IMR-90 (cell line): ENCODE results near the gene CATSPER4. TPM values are rescaled to one million over a fixed set of nuclear protein-coding genes. Genes with fewer than 3 reads are reported as not detected.

Experiments used
- ATAC-seq: fragments of 200-7000 bp; cut with Tn5 transposase; 2 replicates; pipeline ENCODE4 v1.9.1; 2020; ENCODE audit warnings: low read depth, mild to moderate bottlenecking, moderate library complexity
- BruUV-seq: library from RNA; stranded (reverse); fragments of 400-500 nt; replicated peaks from 2 replicates; lab custom pipeline; 2021; lab: Mats Ljungman, UMichigan
- CTCF ChIA-PET: fragments of 300-600 bp; formaldehyde crosslinking; extraction: SDS; loops from one replicate; lab custom pipeline; 2021; ENCODE audit warnings: antibody characterized with exemption; lab: Yijun Ruan, JAX
- POLR2A ChIA-PET: fragments of 300-600 bp; sonication (Branson Sonifier 250); formaldehyde crosslinking; loops from one replicate; lab custom pipeline; 2022; ENCODE audit warnings: antibody characterized with exemption; ENCODE audit not compliant: unreplicated experiment; lab: Charles Lee
- DNase-seq: peaks from one replicate; pipeline ENCODE4 v3.0.0; 2013
- H2AFZ ChIP-seq: replicated peaks from 2 replicates; pipeline ENCODE3; 2013; ENCODE audit warnings: low read length, mild to moderate bottlenecking; ENCODE audit not compliant: poor library complexity
- H2AK5ac ChIP-seq: 2 replicates; pipeline ENCODE4 v1.6.1; 2013; ENCODE audit warnings: low read depth, low read length, inconsistent platforms
- H2AK9ac ChIP-seq: replicated peaks from 2 replicates; pipeline ENCODE3; 2013; ENCODE audit warnings: mild to moderate bottlenecking, low read depth, low read length, moderate library complexity; ENCODE audit not compliant: poor library complexity
- H2BK120ac ChIP-seq: 2 replicates; pipeline ENCODE4 v1.6.1; 2013; ENCODE audit warnings: low read depth, low read length, inconsistent platforms
- H2BK15ac ChIP-seq: 3 replicates; pipeline ENCODE4 v1.6.1; 2013; ENCODE audit warnings: low read depth, low read length, inconsistent platforms
- H2BK20ac ChIP-seq: 2 replicates; pipeline ENCODE4 v1.6.1; 2013; ENCODE audit warnings: low read depth, mild to moderate bottlenecking, inconsistent platforms, low read length, moderate library complexity
- H2BK5ac ChIP-seq: 2 replicates; pipeline ENCODE4 v1.6.1; 2013; ENCODE audit warnings: mild to moderate bottlenecking, low read depth, low read length, inconsistent platforms; ENCODE audit not compliant: poor library complexity, severe bottlenecking
- H3K14ac ChIP-seq: replicated peaks from 2 replicates; pipeline ENCODE4 v1.6.1; 2013; ENCODE audit warnings: low read depth, low read length, inconsistent platforms
- H3K18ac ChIP-seq: 2 replicates; pipeline ENCODE4 v1.6.1; 2013; ENCODE audit warnings: low read depth, low read length, control low read depth
- H3K23ac ChIP-seq: 2 replicates; pipeline ENCODE4 v1.6.1; 2013; ENCODE audit warnings: low read depth, low read length, inconsistent platforms
- H3K27ac ChIP-seq: 2 replicates; pipeline ENCODE4 v1.5.1; 2013; ENCODE audit warnings: mild to moderate bottlenecking, control low read depth, low read length; ENCODE audit not compliant: insufficient read depth
- H3K27me3 ChIP-seq: 2 replicates; pipeline ENCODE4 v1.6.1; 2013; ENCODE audit warnings: low read length; ENCODE audit not compliant: control insufficient read depth, insufficient read depth
- H3K36me3 ChIP-seq: 2 replicates; pipeline ENCODE4 v1.6.1; 2013; ENCODE audit warnings: low read length, mixed read lengths; ENCODE audit not compliant: control insufficient read depth, insufficient read depth
- H3K4ac ChIP-seq: 2 replicates; pipeline ENCODE4 v1.6.1; 2013; ENCODE audit warnings: low read depth, low read length, inconsistent platforms
- H3K4me1 ChIP-seq: 2 replicates; pipeline ENCODE4 v1.6.1; 2013; ENCODE audit warnings: low read length, mixed read lengths; ENCODE audit not compliant: control insufficient read depth, insufficient read depth
- H3K4me2 ChIP-seq: 2 replicates; pipeline ENCODE4 v1.6.1; 2013; ENCODE audit warnings: low read depth, mild to moderate bottlenecking, control low read depth, low read length, moderate library complexity
- H3K4me3 ChIP-seq: 2 replicates; pipeline ENCODE4 v1.5.1; 2013; ENCODE audit warnings: low read depth, mild to moderate bottlenecking, control low read depth, low read length, moderate library complexity; ENCODE audit not compliant: insufficient read depth
- H3K56ac ChIP-seq: 2 replicates; pipeline ENCODE4 v1.6.1; 2013; ENCODE audit warnings: low read length, inconsistent platforms; ENCODE audit not compliant: insufficient read depth; ENCODE audit errors: extremely low read depth
- H3K79me1 ChIP-seq, 2 experiments: 2 replicates each; pipeline ENCODE4 v1.6.1; 2013; ENCODE audit warnings: low read length in 2 of 2, inconsistent platforms in 1 of 2, low read depth in 1 of 2
- H3K9ac ChIP-seq: 2 replicates; pipeline ENCODE4 v1.6.1; 2013; ENCODE audit warnings: low read depth, low read length, control low read depth
- H3K9me1 ChIP-seq: 2 replicates; pipeline ENCODE4 v1.6.1; 2013; ENCODE audit warnings: low read length, inconsistent platforms; ENCODE audit not compliant: insufficient read depth
- H3K9me3 ChIP-seq: 2 replicates; pipeline ENCODE4 v1.6.1; 2013; ENCODE audit warnings: low read length; ENCODE audit not compliant: control insufficient read depth, insufficient read depth
- H4K20me1 ChIP-seq: 2 replicates; pipeline ENCODE4 v1.6.1; 2013; ENCODE audit warnings: low read length, inconsistent platforms; ENCODE audit not compliant: insufficient read depth
- H4K5ac ChIP-seq: 2 replicates; pipeline ENCODE4 v1.6.1; 2013; ENCODE audit warnings: mild to moderate bottlenecking, low read depth, low read length, control low read depth
- H4K8ac ChIP-seq, 2 experiments: 2 replicates each; pipeline ENCODE4 v1.6.1; 2013; ENCODE audit warnings: low read depth in 2 of 2, low read length in 2 of 2, control low read depth in 1 of 2, inconsistent platforms in 1 of 2
- H4K91ac ChIP-seq: 2 replicates; pipeline ENCODE4 v1.6.1; 2013; ENCODE audit warnings: low read depth, low read length, inconsistent platforms; ENCODE audit not compliant: insufficient read depth
- BHLHE40 ChIP-seq: fragments of 150-350 bp; IDR thresholded peaks from 2 replicates; pipeline ENCODE4 v1.6.1; 2016; ENCODE audit warnings: mild to moderate bottlenecking, low read depth, low read length
- FOS ChIP-seq: fragments of 150-350 bp; IDR thresholded peaks from 2 replicates; pipeline ENCODE4 v1.6.1; 2016; ENCODE audit warnings: low read depth, low read length
- MAFK ChIP-seq: IDR thresholded peaks from 2 replicates; pipeline ENCODE4 v1.6.1; 2012; ENCODE audit warnings: low read depth, low read length, improper control_type of control experiment
- MXI1 ChIP-seq: IDR thresholded peaks from 2 replicates; pipeline ENCODE4 v1.6.1; 2012; ENCODE audit warnings: low read depth, mild to moderate bottlenecking, low read length, moderate library complexity, borderline replicate concordance
- RCOR1 ChIP-seq: IDR thresholded peaks from 2 replicates; pipeline ENCODE4 v1.6.1; 2012; ENCODE audit warnings: mild to moderate bottlenecking, low read length, improper control_type of control experiment; ENCODE audit not compliant: insufficient replicate concordance
- WGBS, 2 experiments: methylation state at CpG; one replicate each; pipeline versions ENCODE4 v1.1.5 to v1.1.7; 2013; ENCODE audit warnings: missing lambda C conversion rate in 2 of 2; ENCODE audit not compliant: insufficient read length in 1 of 2; ENCODE audit errors: extremely low coverage in 2 of 2; 5-methylcytosine and 5-hydroxymethylcytosine counted together
- dilution Hi-C: fragments of 300-500 bp; cut with HindIII; formaldehyde crosslinking; loops from one replicate; pipeline ENCODE4 v1.14.3; 2018; ENCODE audit warnings: low sequenced_read_pairs; ENCODE audit not compliant: unreplicated experiment
- in situ Hi-C: fragments of 300-500 bp; cut with MboI; formaldehyde crosslinking; loops from 3 replicates; pipeline ENCODE4 v1.14.3; 2019; ENCODE audit warnings: low sequenced_read_pairs, inconsistent platforms, mixed read lengths
- intact Hi-C: fragments of 100-400 bp; cut with micrococcal nuclease; formaldehyde crosslinking; loops from 2 replicates; pipeline ENCODE4 v1.10.0; 2022
- polyA plus RNA-seq, 3 experiments: library from polyadenylated mRNA; depleted of rRNA; stranded (reverse); fragments of >200 nt; gene quantifications; 2 replicates each; pipeline ENCODE4 v1.2.3, GENCODE V29; 2012; ENCODE audit warnings: low replicate concordance in 1 of 3
- total RNA-seq: library from RNA; depleted of rRNA; stranded (reverse); fragments of >200 nt; gene quantifications from 2 replicates; pipeline ENCODE4 v1.2.3, GENCODE V29; 2012

CATSPER4 gene
- total and polyA plus RNA-seq, 2 of the 4 experiments (the other 2 are of a cell fraction), result not detected

- Histone ChIP-seq H3K36me3 (no peaks in the 10 kb centered on the region), H2BK20ac (no peak overlapping the region), H2AFZ (no peak overlapping the region), H4K91ac (no peak overlapping the region), H2BK5ac (no peak overlapping the region), H2AK5ac (no peak overlapping the region), H3K23ac (no peak overlapping the region), H3K56ac (no peak overlapping the region), H3K9ac (no peak overlapping the region), H3K27ac (no peak overlapping the region), H3K14ac (no peak overlapping the region), H3K18ac (no peak overlapping the region), H3K79me1 (no peaks in the 10 kb centered on the region), H3K4me1 (no peaks in the 10 kb centered on the region), H2BK15ac (no peak overlapping the region), H3K27me3 (peaks cover 35% of the 10 kb centered on the region), H3K9me3 (no peaks in the 10 kb centered on the region), H3K9me1 (no peaks in the 10 kb centered on the region), H2AK9ac (peak overlapping the region; percentile 65), H3K4ac (no peak overlapping the region), H3K4me3 (no peak overlapping the region), H4K5ac (no peak overlapping the region), H4K20me1 (no peaks in the 10 kb centered on the region), H3K4me2 (no peak overlapping the region), H2BK120ac (no peak overlapping the region), H4K8ac (no peak overlapping the region)
- in situ Hi-C loops, result no loop called here
- intact Hi-C loops, result no loop called here
- DNase-seq, result no peak
- no peak for TF ChIP-seq BHLHE40
- no peak for TF ChIP-seq FOS
- TF ChIP-seq RCOR1, result no peak
- TF ChIP-seq MAFK, result no peak
- TF ChIP-seq MXI1, result no peak
- no TSS peak for BruUV-seq
- CTCF ChIA-PET, result interaction anchor here (0.7 to 2.4 kb wide), 3 partner anchors 8 to 19 kb away, joined by 3 to 6 read pairs (median 3); partner anchors contain the start of gene CEP85
- no peak for ATAC-seq
- POLR2A ChIA-PET, result no interaction called here
- dilution Hi-C loops, result no loop called here
- WGBS, 2 experiments, result no CpG with 5 or more reads among the region's 3 CpGs
Measured at GRCh38 chr1:26215246-26215645, 24.8 kb downstream of the CATSPER4 start.
